GM04504 (cell line): Measurements from ENCODE around the gene RMRP.

Source experiments
- DNase-seq: peaks from one replicate; pipeline ENCODE4 v3.0.0-alpha.2; 2012; ENCODE audit warnings: low read depth

Gene RMRP

DNA sequence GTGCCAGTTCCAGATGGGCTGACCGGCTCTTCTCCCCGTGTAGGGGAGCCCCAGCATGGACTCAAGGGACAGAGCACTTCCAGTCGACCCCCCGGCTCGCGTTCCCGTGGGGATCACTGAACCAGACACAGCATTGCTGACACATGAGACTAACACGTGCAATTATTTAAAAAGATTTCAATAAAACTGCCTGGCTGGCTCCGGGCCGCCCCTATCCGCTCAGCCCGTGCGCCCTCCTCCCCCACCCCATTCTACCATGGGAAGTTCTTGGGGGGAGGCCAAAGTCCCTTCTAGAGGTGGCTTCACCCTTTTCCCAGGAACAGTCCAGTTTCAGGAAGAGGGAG is 48.0 kb downstream of the RMRP start:
- DNase-seq = no peak

DNA sequence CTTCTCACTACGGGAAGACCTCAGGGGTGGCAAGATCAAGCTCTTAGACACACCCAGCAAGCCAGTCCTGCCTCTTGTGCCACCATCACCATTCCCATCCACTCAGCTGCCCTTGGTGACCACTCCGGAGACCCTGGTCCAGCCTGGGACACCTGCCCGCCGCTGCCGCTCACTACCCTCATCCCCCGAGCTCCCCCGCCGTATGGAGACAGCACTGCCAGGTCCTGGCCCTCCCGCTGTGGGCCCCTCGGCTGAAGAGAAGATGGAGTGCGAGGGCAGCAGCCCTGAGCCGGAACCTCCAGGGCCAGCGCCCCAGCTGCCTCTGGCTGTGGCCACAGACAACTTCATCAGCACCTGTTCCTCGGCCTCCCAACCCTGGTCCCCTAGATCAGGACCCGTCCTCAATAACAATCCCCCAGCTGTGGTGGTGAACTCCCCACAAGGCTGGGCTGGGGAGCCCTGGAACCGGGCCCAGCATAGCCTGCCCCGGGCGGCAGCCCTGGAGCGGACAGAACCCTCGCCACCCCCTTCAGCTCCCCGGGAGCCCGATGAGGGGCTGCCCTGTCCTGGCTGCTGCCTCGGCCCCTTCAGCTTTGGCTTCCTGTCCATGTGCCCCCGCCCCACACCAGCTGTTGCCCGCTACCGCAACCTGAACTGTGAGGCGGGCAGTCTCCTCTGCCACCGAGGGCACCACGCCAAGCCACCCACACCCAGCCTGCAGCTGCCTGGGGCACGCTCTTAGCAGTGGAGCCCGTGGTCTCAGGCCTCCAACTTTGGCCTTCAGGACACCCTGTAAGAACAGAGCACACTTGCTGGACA is 48.6 kb downstream of the RMRP start:
- no peak for DNase-seq

DNA sequence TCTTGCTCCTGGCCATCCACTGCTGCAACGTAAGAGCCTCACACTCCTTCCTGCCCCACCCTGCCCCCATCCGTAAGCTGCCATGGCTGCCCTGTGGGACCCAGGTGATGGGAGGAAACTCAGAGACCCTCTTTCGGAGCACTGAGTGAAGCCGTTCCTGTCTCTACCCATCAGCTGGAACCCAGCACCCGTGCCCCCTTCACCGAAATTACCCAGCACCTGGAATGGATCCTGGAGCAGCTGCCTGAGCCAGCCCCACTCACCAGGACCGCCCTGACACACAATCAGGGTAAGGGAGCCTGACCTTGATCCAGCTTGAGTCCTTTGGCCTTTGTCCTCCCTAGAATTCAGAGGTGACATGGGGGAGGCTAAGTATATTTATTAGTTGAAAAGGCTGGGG is 49.6 kb downstream of the RMRP start:
- DNase-seq = no peak
